Lower leg skin (tissue), 3 donors: ENCODE measurements around the gene DNMT3A.

ENCODE experiments used
- POLR2A ChIP-seq, 2 donors: fragments of 450-650 bp; IDR thresholded peaks; one replicate each; pipeline ENCODE4 v1.6.1; 2016 to 2017; ENCODE audit warnings: antibody characterized with exemption in 2 of 2, mild to moderate bottlenecking in 1 of 2, moderate library complexity in 1 of 2
- TF ChIP-seq, protein P1 (sequence below), 3 donors: fragments of 450-650 bp; IDR thresholded peaks; one replicate each; pipeline ENCODE4 v1.5.1; 2016; ENCODE audit warnings: antibody characterized with exemption in 3 of 3, mild to moderate bottlenecking in 3 of 3, moderate library complexity in 2 of 3

- TF ChIP-seq, protein P1, sequence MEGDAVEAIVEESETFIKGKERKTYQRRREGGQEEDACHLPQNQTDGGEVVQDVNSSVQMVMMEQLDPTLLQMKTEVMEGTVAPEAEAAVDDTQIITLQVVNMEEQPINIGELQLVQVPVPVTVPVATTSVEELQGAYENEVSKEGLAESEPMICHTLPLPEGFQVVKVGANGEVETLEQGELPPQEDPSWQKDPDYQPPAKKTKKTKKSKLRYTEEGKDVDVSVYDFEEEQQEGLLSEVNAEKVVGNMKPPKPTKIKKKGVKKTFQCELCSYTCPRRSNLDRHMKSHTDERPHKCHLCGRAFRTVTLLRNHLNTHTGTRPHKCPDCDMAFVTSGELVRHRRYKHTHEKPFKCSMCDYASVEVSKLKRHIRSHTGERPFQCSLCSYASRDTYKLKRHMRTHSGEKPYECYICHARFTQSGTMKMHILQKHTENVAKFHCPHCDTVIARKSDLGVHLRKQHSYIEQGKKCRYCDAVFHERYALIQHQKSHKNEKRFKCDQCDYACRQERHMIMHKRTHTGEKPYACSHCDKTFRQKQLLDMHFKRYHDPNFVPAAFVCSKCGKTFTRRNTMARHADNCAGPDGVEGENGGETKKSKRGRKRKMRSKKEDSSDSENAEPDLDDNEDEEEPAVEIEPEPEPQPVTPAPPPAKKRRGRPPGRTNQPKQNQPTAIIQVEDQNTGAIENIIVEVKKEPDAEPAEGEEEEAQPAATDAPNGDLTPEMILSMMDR (IDR thresholded peaks at IDR 0.05) = no peak
- no peak for TF ChIP-seq POLR2A (IDR thresholded peaks at IDR 0.05)
Measured at GRCh38 chr2:25201794-25202193, 139.9 kb downstream of the DNMT3A start.
